BJ (cell line): ENCODE results near the gene CLIC3. TPM values are rescaled to one million over a fixed set of nuclear protein-coding genes. Genes with fewer than 3 reads are reported as not detected.
"Not testable (repeated sequence)": the region's sequence is repeated elsewhere in the genome, so short reads cannot be mapped to it uniquely, and the experiment has no call there.

Experiments
- CTCF ChIA-PET: fragments of 350-600 bp; formaldehyde crosslinking; extraction: SDS; loops from one replicate; lab custom pipeline; 2021; ENCODE audit warnings: antibody characterized with exemption, inconsistent platforms; lab: Yijun Ruan, JAX
- POLR2A ChIA-PET: fragments of 300-600 bp; sonication (Branson Sonifier 250); formaldehyde crosslinking; extraction: SDS; loops from one replicate; lab custom pipeline; 2021; ENCODE audit warnings: antibody characterized with exemption; lab: Charles Lee
- DNase-seq: peaks from one replicate; pipeline ENCODE4 v3.0.0-alpha.2; 2011; ENCODE audit warnings: low read depth
- H3K27me3 ChIP-seq: 2 replicates; pipeline ENCODE4 v1.6.0; 2011; ENCODE audit warnings: low read length; ENCODE audit not compliant: control insufficient read depth, insufficient read depth
- H3K36me3 ChIP-seq: 2 replicates; pipeline ENCODE4 v1.5.1; 2011; ENCODE audit warnings: low read length; ENCODE audit not compliant: control insufficient read depth, insufficient read depth
- H3K4me3 ChIP-seq: 2 replicates; pipeline ENCODE4 v1.5.1; 2011; ENCODE audit warnings: low read depth, mild to moderate bottlenecking, control low read depth, low read length
- CTCF ChIP-seq: IDR thresholded peaks from 2 replicates; pipeline ENCODE4 v1.5.1; 2011; ENCODE audit warnings: low read depth, mild to moderate bottlenecking, control low read depth, inconsistent platforms, low read length, moderate library complexity; ENCODE audit not compliant: insufficient read depth
- polyA plus RNA-seq: library from polyadenylated mRNA; depleted of rRNA; stranded (reverse); fragments of >200 nt; gene quantifications from 2 replicates; pipeline ENCODE4 v1.2.3, GENCODE V29; 2011

Gene CLIC3
- polyA plus RNA-seq, 1 experiment: 4.0 TPM

GRCh38 chr9:137034709-137035506, 38.5 kb upstream of the CLIC3 start:
- no peaks in the 10 kb centered on the region for H3K27me3 ChIP-seq
- DNase-seq: no peak
- POLR2A ChIA-PET: no interaction called here
- peaks cover 13% of the 10 kb centered on the region for H3K36me3 ChIP-seq
- TF ChIP-seq CTCF: peak; percentile 95
- no peak overlapping the region for H3K4me3 ChIP-seq
- CTCF ChIA-PET: interaction anchor here (0.6 to 8.2 kb wide), 52 partner anchors 9 to 547 kb away, joined by 3 to 118 read pairs (median 4); partner anchors contain the start of genes ABCA2, AJM1, C8G and CLIC3

GRCh38 chr9:137034039-137034708, 37.8 kb upstream of the CLIC3 start:
- no peak for DNase-seq
- ChIA-PET POLR2A (no interaction called here), CTCF (interaction anchor here (0.6 to 8.2 kb wide), 35 partner anchors 10 to 547 kb away, joined by 3 to 118 read pairs (median 6); partner anchors contain the start of genes ABCA2, AJM1, C8G and CLIC3)
- Histone ChIP-seq H3K36me3 (peaks cover 8% of the 10 kb centered on the region), H3K27me3 (no peaks in the 10 kb centered on the region), H3K4me3 (no peak overlapping the region)
- TF ChIP-seq CTCF: no peak

GRCh38 chr9:137033481-137033880, 37.1 kb upstream of the CLIC3 start:
- H3K4me3 ChIP-seq, H3K36me3 ChIP-seq, POLR2A ChIA-PET, DNase-seq, H3K27me3 ChIP-seq: not testable (repeated sequence)
- CTCF ChIA-PET: interaction anchor here (2.1 to 8.2 kb wide), 4 partner anchors 11 to 87 kb away, joined by 8 to 118 read pairs (median 20); partner anchors contain the start of gene C8G

- no peaks in the 10 kb centered on the region for H3K27me3 ChIP-seq
- DNase-seq: no peak
- CTCF ChIA-PET: interaction anchor here (0.8 to 8.2 kb wide), 3 partner anchors 31 to 241 kb away, joined by 3 to 118 read pairs (median 4); partner anchors contain the start of gene C8G
- no peak overlapping the region for H3K4me3 ChIP-seq
- POLR2A ChIA-PET: no interaction called here
- peaks cover 2% of the 10 kb centered on the region for H3K36me3 ChIP-seq
- no peak for TF ChIP-seq CTCF
Observed at GRCh38 chr9:137032858-137033257, 36.5 kb upstream of the CLIC3 start.

GRCh38 chr9:137031904-137032640, 35.7 kb upstream of the CLIC3 start, which contains the start of gene FUT7:
Gene FUT7 (minus strand): TSS chr9:137032088. CDS start chr9:137031991, 97 bp downstream.
- H3K4me3 ChIP-seq: no peak within 1 kb of the TSS
- CTCF ChIA-PET: interaction anchor here (0.8 to 8.2 kb wide), 6 partner anchors 11 to 240 kb away, joined by 3 to 118 read pairs (median 4); partner anchors contain the start of gene C8G
- no peak for TF ChIP-seq CTCF
- no peaks in the 10 kb centered on the region; the same call in 1 of the 2 replicates for H3K36me3 ChIP-seq
- no peaks in the 10 kb centered on the region for H3K27me3 ChIP-seq
- POLR2A ChIA-PET: no interaction called here
- no peak for DNase-seq
